ENCODE results near the gene AKNAD1.

- no peak for TF ChIP-seq CTCF (IDR thresholded peaks at IDR 0.05)
- TF ChIP-seq POLR2A (IDR thresholded peaks at IDR 0.05), result no peak
- no peak for TF ChIP-seq POLR2AphosphoS5 (IDR thresholded peaks at IDR 0.05)
- no peak for TF ChIP-seq EP300 (IDR thresholded peaks at IDR 0.05)
Measured at GRCh38 chr1:108871050-108871724, 14.3 kb upstream of the AKNAD1 start.

Data from stomach (tissue), 4 donors.